Measurements from ENCODE around the gene NPC2.

GRCh38 chr14:74472601-74473000 lies 20.5 kb downstream of the NPC2 start:
- TF ChIP-seq CTCF (IDR thresholded peaks at IDR 0.05) (no peak), POLR2A (IDR thresholded peaks at IDR 0.05) (no peak)
